ENCODE results near the gene PTEN.
"Not testable (repeated sequence)": the region's sequence is repeated elsewhere in the genome, so short reads cannot be mapped to it uniquely, and the experiment has no call there.

The PTEN gene

DNA sequence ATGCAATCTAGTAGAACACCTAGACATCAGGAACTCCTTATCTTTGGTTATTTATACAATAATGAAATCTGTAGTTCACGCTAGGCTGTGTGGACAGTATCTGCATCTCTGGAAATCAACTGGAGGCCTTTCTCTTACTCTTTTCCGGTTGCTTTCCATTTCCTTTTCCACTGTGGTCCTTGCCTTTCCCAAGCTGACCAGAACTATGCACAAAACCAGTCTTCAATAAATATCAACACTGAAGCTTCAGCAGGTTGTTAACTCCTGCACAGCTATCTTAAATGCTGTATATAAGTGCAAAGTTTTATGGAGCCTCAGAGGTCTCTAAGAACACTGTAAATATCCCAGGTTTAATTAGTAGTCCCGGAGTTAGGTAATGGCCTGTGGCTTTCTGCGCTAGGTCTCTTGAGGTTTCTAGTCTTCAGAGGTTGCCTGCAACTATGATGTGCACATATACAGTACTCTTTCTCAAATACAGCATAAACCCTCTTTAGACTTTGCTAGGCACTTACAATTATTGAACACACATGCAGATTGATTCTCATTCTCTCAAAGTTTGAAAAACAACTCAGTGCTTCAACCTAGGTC lies 2.5 kb upstream of the PTEN start:
- no peaks in the 10 kb centered on the region for H3K36me3 ChIP-seq (ENCODE audit: control insufficient read depth, insufficient read depth, low read length)
- H4K8ac ChIP-seq (ENCODE audit: low read depth, low read length): no peak overlapping the region
- no peak overlapping the region for H2BK5ac ChIP-seq (ENCODE audit: low read length)
- H3K79me2 ChIP-seq (ENCODE audit: control insufficient read depth, insufficient read depth, low read length): peaks cover 17% of the 10 kb centered on the region
- no CpG with 5 or more reads among the region's 4 CpGs for WGBS (ENCODE audit: extremely low coverage, insufficient coverage, low lambda C conversion rate)
- H3K56ac ChIP-seq (ENCODE audit: low read length): no peak overlapping the region
- DNase-seq: no peak
- no peak overlapping the region for H3K4me3 ChIP-seq (ENCODE audit: low read length)
- H3K79me1 ChIP-seq (ENCODE audit: low read length): no peaks in the 10 kb centered on the region
- H3K27ac ChIP-seq (ENCODE audit: low read depth, low read length): no peak overlapping the region
- no peak overlapping the region for H3K4ac ChIP-seq (ENCODE audit: low read depth, low read length)
- no peak overlapping the region for H2BK15ac ChIP-seq (replicated peaks; ENCODE audit: low read depth)
- no peak overlapping the region for H3K4me2 ChIP-seq (ENCODE audit: low read length)
- no peak overlapping the region for H3K9ac ChIP-seq (ENCODE audit: low read length)
- no peak overlapping the region for H4K5ac ChIP-seq (ENCODE audit: low read length)
- no peak overlapping the region for H3K18ac ChIP-seq (ENCODE audit: low read length)
- no peak overlapping the region for H2AK5ac ChIP-seq (ENCODE audit: low read length)
- no peaks in the 10 kb centered on the region for H3K4me1 ChIP-seq (ENCODE audit: control insufficient read depth, low read depth, low read length)
- no peaks in the 10 kb centered on the region for H3K27me3 ChIP-seq (ENCODE audit: insufficient read depth, low read length, poor library complexity)
- no peak overlapping the region for H3K23ac ChIP-seq (ENCODE audit: low read length)
- no peak overlapping the region for H2BK120ac ChIP-seq (ENCODE audit: low read depth, low read length)

DNA sequence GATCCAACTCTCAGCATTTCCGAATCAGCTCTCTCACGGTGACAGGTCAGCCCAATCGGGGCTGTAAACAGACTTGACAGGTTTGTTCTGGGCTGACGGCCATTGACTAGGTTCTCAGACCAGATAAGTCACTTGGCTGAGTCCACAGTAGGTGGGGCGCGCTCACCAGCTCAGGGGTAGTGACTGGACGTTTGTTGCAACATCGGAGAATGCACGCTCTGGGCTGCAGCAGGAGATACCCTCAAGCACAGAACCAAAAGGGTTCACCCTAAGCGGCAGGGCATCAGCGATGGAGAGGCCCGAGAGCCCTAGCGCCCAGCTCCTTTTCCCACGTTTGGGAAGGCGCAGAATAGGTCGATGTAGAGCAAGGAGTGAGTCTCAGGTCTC lies 1.9 kb upstream of the PTEN start:
- no peak overlapping the region for H3K18ac ChIP-seq (ENCODE audit: low read length)
- H3K79me1 ChIP-seq (ENCODE audit: low read length): no peaks in the 10 kb centered on the region
- H2AK5ac ChIP-seq (ENCODE audit: low read length): no peak overlapping the region
- H3K23ac ChIP-seq (ENCODE audit: low read length): no peak overlapping the region
- H2BK120ac ChIP-seq (ENCODE audit: low read depth, low read length): no peak overlapping the region
- no peak overlapping the region for H2BK5ac ChIP-seq (ENCODE audit: low read length)
- H4K8ac ChIP-seq (ENCODE audit: low read depth, low read length): no peak overlapping the region
- peak overlapping the region; percentile 93 for H3K56ac ChIP-seq (ENCODE audit: low read length)
- no peaks in the 10 kb centered on the region for H3K4me1 ChIP-seq (ENCODE audit: control insufficient read depth, low read depth, low read length)
- WGBS (ENCODE audit: extremely low coverage, insufficient coverage, low lambda C conversion rate): no CpG with 5 or more reads among the region's 16 CpGs
- peaks cover 22% of the 10 kb centered on the region for H3K79me2 ChIP-seq (ENCODE audit: control insufficient read depth, insufficient read depth, low read length)
- H4K5ac ChIP-seq (ENCODE audit: low read length): no peak overlapping the region
- peak overlapping the region; percentile 97 for H3K4me2 ChIP-seq (ENCODE audit: low read length)
- peak overlapping the region; percentile 85 for H3K9ac ChIP-seq (ENCODE audit: low read length)
- H3K4ac ChIP-seq (ENCODE audit: low read depth, low read length): no peak overlapping the region
- H3K27me3 ChIP-seq (ENCODE audit: insufficient read depth, low read length, poor library complexity): no peaks in the 10 kb centered on the region
- peak; percentile 84 for DNase-seq
- H3K36me3 ChIP-seq (ENCODE audit: control insufficient read depth, insufficient read depth, low read length): no peaks in the 10 kb centered on the region
- peak overlapping the region; percentile 63 for H3K4me3 ChIP-seq (ENCODE audit: low read length)
- no peak overlapping the region for H2BK15ac ChIP-seq (replicated peaks; ENCODE audit: low read depth)
- peak overlapping the region; percentile 21 for H3K27ac ChIP-seq (ENCODE audit: low read depth, low read length)

DNA sequence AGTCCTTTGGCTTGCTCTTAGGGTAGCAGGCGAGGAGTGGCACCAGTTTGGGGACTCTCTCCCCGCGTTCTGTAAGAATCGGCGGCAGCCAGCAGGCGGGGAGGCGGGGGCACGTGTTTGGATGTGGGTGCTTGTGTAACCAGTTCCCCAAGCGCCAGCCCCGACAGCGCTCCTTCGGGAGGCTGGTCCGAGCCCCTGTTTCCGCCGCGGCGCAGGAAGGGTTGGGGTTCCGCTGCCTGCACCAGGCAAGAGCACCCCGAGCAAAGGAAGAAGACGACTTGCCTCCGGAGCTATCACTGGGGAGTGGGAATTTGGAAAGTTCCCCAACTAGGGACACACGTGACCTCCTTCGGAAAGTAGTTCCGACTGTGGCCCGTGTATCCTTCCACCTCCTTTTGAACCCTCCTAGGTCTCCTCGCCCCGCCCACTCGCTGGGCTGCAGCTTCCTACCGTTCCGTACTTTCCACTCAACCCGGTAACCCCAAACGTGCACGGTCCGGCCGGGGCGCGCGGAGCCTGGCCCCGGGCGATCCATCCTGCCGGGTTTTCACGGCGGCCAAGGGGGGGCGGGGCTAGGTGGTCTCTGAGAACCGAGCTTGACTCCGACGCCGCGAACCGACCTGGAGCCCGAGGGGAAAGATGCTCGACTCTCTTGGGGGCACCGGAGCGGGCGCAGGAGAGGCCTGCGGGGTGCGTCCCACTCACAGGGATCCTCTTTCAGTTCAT lies 1.3 kb upstream of the PTEN start:
- Histone ChIP-seq H4K8ac (ENCODE audit: low read depth, low read length) (no peak overlapping the region), H3K79me1 (ENCODE audit: low read length) (no peaks in the 10 kb centered on the region), H2BK5ac (ENCODE audit: low read length) (peak overlapping the region; percentile 10), H3K56ac (ENCODE audit: low read length) (peak overlapping the region; percentile 93), H3K23ac (ENCODE audit: low read length) (no peak overlapping the region), H4K5ac (ENCODE audit: low read length) (no peak overlapping the region), H3K36me3 (ENCODE audit: control insufficient read depth, insufficient read depth, low read length) (no peaks in the 10 kb centered on the region), H3K4me1 (ENCODE audit: control insufficient read depth, low read depth, low read length) (no peaks in the 10 kb centered on the region), H2BK120ac (ENCODE audit: low read depth, low read length) (no peak overlapping the region), H3K4ac (ENCODE audit: low read depth, low read length) (peak overlapping the region; percentile 38), H3K27me3 (ENCODE audit: insufficient read depth, low read length, poor library complexity) (no peaks in the 10 kb centered on the region), H3K79me2 (ENCODE audit: control insufficient read depth, insufficient read depth, low read length) (peaks cover 25% of the 10 kb centered on the region), H3K4me3 (ENCODE audit: low read length) (peak overlapping the region; percentile 80), H3K9ac (ENCODE audit: low read length) (peak overlapping the region; percentile 88), H3K4me2 (ENCODE audit: low read length) (peak overlapping the region; percentile 98), H2BK15ac (replicated peaks; ENCODE audit: low read depth) (no peak overlapping the region), H2AK5ac (ENCODE audit: low read length) (no peak overlapping the region), H3K27ac (ENCODE audit: low read depth, low read length) (peak overlapping the region; percentile 100), H3K18ac (ENCODE audit: low read length) (peak overlapping the region; percentile 6)
- WGBS (ENCODE audit: extremely low coverage, insufficient coverage, low lambda C conversion rate): no CpG with 5 or more reads among the region's 57 CpGs
- peak; percentile 99 for DNase-seq

DNA sequence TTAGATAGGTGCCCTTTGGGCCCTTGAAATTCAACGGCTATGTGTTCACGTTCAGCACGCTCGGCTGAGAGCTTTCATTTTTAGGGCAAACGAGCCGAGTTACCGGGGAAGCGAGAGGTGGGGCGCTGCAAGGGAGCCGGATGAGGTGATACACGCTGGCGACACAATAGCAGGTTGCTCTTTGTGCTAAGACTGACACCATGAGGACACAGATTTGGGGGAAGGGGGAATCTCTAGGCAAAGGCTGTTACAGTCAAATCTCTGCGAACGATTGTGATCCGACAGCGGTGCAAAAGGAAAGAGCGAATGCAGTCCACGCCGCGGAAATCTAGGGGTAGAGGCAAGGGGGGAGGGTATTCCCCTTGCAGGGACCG lies 759 bp upstream of the PTEN start:
- no peaks in the 10 kb centered on the region for H3K79me1 ChIP-seq (ENCODE audit: low read length)
- no CpG with 5 or more reads among the region's 21 CpGs for WGBS (ENCODE audit: extremely low coverage, insufficient coverage, low lambda C conversion rate)

DNA sequence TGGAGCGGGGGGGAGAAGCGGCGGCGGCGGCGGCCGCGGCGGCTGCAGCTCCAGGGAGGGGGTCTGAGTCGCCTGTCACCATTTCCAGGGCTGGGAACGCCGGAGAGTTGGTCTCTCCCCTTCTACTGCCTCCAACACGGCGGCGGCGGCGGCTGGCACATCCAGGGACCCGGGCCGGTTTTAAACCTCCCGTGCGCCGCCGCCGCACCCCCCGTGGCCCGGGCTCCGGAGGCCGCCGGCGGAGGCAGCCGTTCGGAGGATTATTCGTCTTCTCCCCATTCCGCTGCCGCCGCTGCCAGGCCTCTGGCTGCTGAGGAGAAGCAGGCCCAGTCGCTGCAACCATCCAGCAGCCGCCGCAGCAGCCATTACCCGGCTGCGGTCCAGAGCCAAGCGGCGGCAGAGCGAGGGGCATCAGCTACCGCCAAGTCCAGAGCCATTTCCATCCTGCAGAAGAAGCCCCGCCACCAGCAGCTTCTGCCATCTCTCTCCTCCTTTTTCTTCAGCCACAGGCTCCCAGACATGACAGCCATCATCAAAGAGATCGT lies 598 bp downstream of the PTEN start:
- no CpG with 5 or more reads among the region's 47 CpGs for WGBS (ENCODE audit: extremely low coverage, insufficient coverage, low lambda C conversion rate)
- H2BK120ac ChIP-seq (ENCODE audit: low read depth, low read length); H4K5ac ChIP-seq (ENCODE audit: low read length); H3K79me1 ChIP-seq (ENCODE audit: low read length); H2BK15ac ChIP-seq (replicated peaks; ENCODE audit: low read depth); H3K4me1 ChIP-seq (ENCODE audit: control insufficient read depth, low read depth, low read length); H3K36me3 ChIP-seq (ENCODE audit: control insufficient read depth, insufficient read depth, low read length); H3K23ac ChIP-seq (ENCODE audit: low read length); H3K27me3 ChIP-seq (ENCODE audit: insufficient read depth, low read length, poor library complexity); H4K8ac ChIP-seq (ENCODE audit: low read depth, low read length); H2AK5ac ChIP-seq (ENCODE audit: low read length); H2BK5ac ChIP-seq (ENCODE audit: low read length): not testable (repeated sequence)
- Histone ChIP-seq H3K4me2 (ENCODE audit: low read length) (peak overlapping the region; percentile 53), H3K56ac (ENCODE audit: low read length) (peak overlapping the region; percentile 93), H3K4me3 (ENCODE audit: low read length) (peak overlapping the region; percentile 65), H3K18ac (ENCODE audit: low read length) (peak overlapping the region; percentile 6), H3K79me2 (ENCODE audit: control insufficient read depth, insufficient read depth, low read length) (peaks cover 30% of the 10 kb centered on the region), H3K4ac (ENCODE audit: low read depth, low read length) (peak overlapping the region; percentile 60), H3K27ac (ENCODE audit: low read depth, low read length) (peak overlapping the region; percentile 100), H3K9ac (ENCODE audit: low read length) (peak overlapping the region; percentile 79)
- DNase-seq: peak; percentile 48

More for the DNA sequence above, 759 bp upstream of the PTEN start:
- Histone ChIP-seq H3K4me3 (ENCODE audit: low read length) (peak overlapping the region; percentile 80), H3K4me2 (ENCODE audit: low read length) (peak overlapping the region; percentile 98), H2BK5ac (ENCODE audit: low read length) (peak overlapping the region; percentile 10), H3K27ac (ENCODE audit: low read depth, low read length) (peak overlapping the region; percentile 100), H3K4me1 (ENCODE audit: control insufficient read depth, low read depth, low read length) (no peaks in the 10 kb centered on the region), H3K56ac (ENCODE audit: low read length) (peak overlapping the region; percentile 93), H3K23ac (ENCODE audit: low read length) (peak overlapping the region; percentile 90), H3K27me3 (ENCODE audit: insufficient read depth, low read length, poor library complexity) (no peaks in the 10 kb centered on the region), H3K36me3 (ENCODE audit: control insufficient read depth, insufficient read depth, low read length) (no peaks in the 10 kb centered on the region), H4K8ac (ENCODE audit: low read depth, low read length) (no peak overlapping the region), H3K4ac (ENCODE audit: low read depth, low read length) (peak overlapping the region; percentile 38), H4K5ac (ENCODE audit: low read length) (no peak overlapping the region), H3K9ac (ENCODE audit: low read length) (peak overlapping the region; percentile 88), H3K79me2 (ENCODE audit: control insufficient read depth, insufficient read depth, low read length) (peaks cover 25% of the 10 kb centered on the region), H2BK15ac (replicated peaks; ENCODE audit: low read depth) (no peak overlapping the region), H2BK120ac (ENCODE audit: low read depth, low read length) (no peak overlapping the region), H2AK5ac (ENCODE audit: low read length) (no peak overlapping the region), H3K18ac (ENCODE audit: low read length) (peak overlapping the region; percentile 6)
- peak; percentile 73 for DNase-seq
